8988T (cell line): ENCODE measurements around the gene PICALM.
A peak's percentile ranks its signal among the peaks of the same experiment; 100 is the strongest.
"Not testable (repeated sequence)": the region's sequence is repeated elsewhere in the genome, so short reads cannot be mapped to it uniquely, and the experiment has no call there.

Experiments
- DNase-seq: peaks from one replicate; pipeline ENCODE4 v3.0.0; 2011

Gene PICALM

GRCh38 chr11:85967457-85967856 lies 101.4 kb downstream of the PICALM start:
- DNase-seq, result no peak

GRCh38 chr11:85965202-85965601 lies 103.7 kb downstream of the PICALM start:
- DNase-seq, result no peak

- no peak for DNase-seq
Observed at GRCh38 chr11:85961930-85962363, 106.9 kb downstream of the PICALM start.

- no peak for DNase-seq
Observed at GRCh38 chr11:85961130-85961529, 107.8 kb downstream of the PICALM start.

- no peak for DNase-seq
Observed at GRCh38 chr11:85960678-85961077, 108.2 kb downstream of the PICALM start.

GRCh38 chr11:85955531-85955930 lies 113.4 kb downstream of the PICALM start:
- no peak for DNase-seq

- DNase-seq, result no peak
Observed at GRCh38 chr11:85953491-85954143, 115.3 kb downstream of the PICALM start.

GRCh38 chr11:85952108-85952485 lies 116.8 kb downstream of the PICALM start:
- not testable (repeated sequence) for DNase-seq

GRCh38 chr11:85951428-85952107 lies 117.3 kb downstream of the PICALM start:
- no peak for DNase-seq

GRCh38 chr11:85951049-85951405 lies 117.9 kb downstream of the PICALM start:
- DNase-seq, result no peak

- DNase-seq, result no peak
Observed at GRCh38 chr11:85950317-85951048, 118.4 kb downstream of the PICALM start.

- no peak for DNase-seq
Observed at GRCh38 chr11:85949798-85950197, 119.1 kb downstream of the PICALM start.

- DNase-seq, result no peak
Observed at GRCh38 chr11:85948884-85949283, 120.0 kb downstream of the PICALM start.

GRCh38 chr11:85947431-85948272 lies 121.2 kb downstream of the PICALM start:
- DNase-seq, result no peak

GRCh38 chr11:85946221-85946620 lies 122.7 kb downstream of the PICALM start:
- DNase-seq, result no peak

GRCh38 chr11:85945788-85946187 lies 123.1 kb downstream of the PICALM start:
- no peak for DNase-seq

- DNase-seq, result no peak
Observed at GRCh38 chr11:85945296-85945695, 123.6 kb downstream of the PICALM start.

- DNase-seq, result peak; percentile 43
Observed at GRCh38 chr11:85941380-85941973, 127.4 kb downstream of the PICALM start.

- DNase-seq, result no peak
Observed at GRCh38 chr11:85939099-85940015, 129.5 kb downstream of the PICALM start.

- DNase-seq, result no peak
Observed at GRCh38 chr11:85937835-85938234, 131.0 kb downstream of the PICALM start.

GRCh38 chr11:85935751-85936150 lies 133.1 kb downstream of the PICALM start:
- DNase-seq, result no peak
